CD4-positive, CD25-positive, alpha-beta regulatory T cell (primary cell): ENCODE measurements around the gene OR5C1. TPM values are rescaled to one million over a fixed set of nuclear protein-coding genes. Genes with fewer than 3 reads are reported as not detected.

Source experiments
- polyA plus RNA-seq, 4 donors: library from polyadenylated mRNA; unstranded; fragments of 300-500 nt; fragmentation: Illumina TruSeq; gene quantifications; one replicate each; pipeline ENCODE4 v1.2.3, GENCODE V29; 2021
- total RNA-seq: library from RNA; stranded (reverse); gene quantifications from one replicate; pipeline ENCODE4 v1.2.3, GENCODE V29; 2022

Gene OR5C1
- total and polyA plus RNA-seq, 5 donors from 2014 or later: not detected

Other genes starting within 250 kb of the OR5C1 start
- gene OR1N2, start 235.8 kb upstream of the OR5C1 start, total RNA-seq: 0.81 TPM
- gene OR1N2, start 235.8 kb upstream of the OR5C1 start, polyA plus RNA-seq: not detected
- not detected for gene OR1L8, start 205.5 kb upstream of the OR5C1 start, total RNA-seq
- gene OR1L8, start 205.5 kb upstream of the OR5C1 start, polyA plus RNA-seq: under 1 TPM in 3 of 4 donors, not detected in 1; 0.12 to 0.50 (median 0.20) TPM
- 0.72 TPM for gene OR1Q1, start 174.2 kb upstream of the OR5C1 start, total RNA-seq
- gene OR1Q1, start 174.2 kb upstream of the OR5C1 start, polyA plus RNA-seq: not detected
- not detected for gene OR1B1, start 131.3 kb upstream of the OR5C1 start, total RNA-seq
- not detected for gene OR1B1, start 131.3 kb upstream of the OR5C1 start, polyA plus RNA-seq
- gene OR1L1, start 127.2 kb upstream of the OR5C1 start, total RNA-seq: not detected
- not detected for gene OR1L1, start 127.2 kb upstream of the OR5C1 start, polyA plus RNA-seq
- gene OR1L3, start 113.8 kb upstream of the OR5C1 start, total RNA-seq: not detected
- gene OR1L3, start 113.8 kb upstream of the OR5C1 start, polyA plus RNA-seq: not detected
- gene OR1L4, start 64.9 kb upstream of the OR5C1 start, total RNA-seq: not detected
- gene OR1L4, start 64.9 kb upstream of the OR5C1 start, polyA plus RNA-seq: not detected
- not detected for gene OR1L6, start 46.6 kb upstream of the OR5C1 start, total RNA-seq
- gene OR1L6, start 46.6 kb upstream of the OR5C1 start, polyA plus RNA-seq: under 1 TPM in 1 of 4 donors, not detected in 3; 0.17 TPM
- gene OR1K1, start 11.2 kb downstream of the OR5C1 start, total RNA-seq: not detected
- under 1 TPM in 2 of 4 donors, not detected in 2; 0.34 to 0.41 TPM for gene OR1K1, start 11.2 kb downstream of the OR5C1 start, polyA plus RNA-seq
- gene PDCL, start 39.7 kb downstream of the OR5C1 start, total RNA-seq: 24.5 TPM
- gene PDCL, start 39.7 kb downstream of the OR5C1 start, polyA plus RNA-seq: 10 to 100 TPM; 16.7 to 20.1 (median 18.4) TPM
- gene RC3H2, start 116.4 kb downstream of the OR5C1 start, total RNA-seq: 82.4 TPM
- gene RC3H2, start 116.4 kb downstream of the OR5C1 start, polyA plus RNA-seq: 10 to 100 TPM; 23.2 to 35.7 (median 28.0) TPM
- gene ZBTB6, start 124.4 kb downstream of the OR5C1 start, total RNA-seq: 4.5 TPM
- gene ZBTB6, start 124.4 kb downstream of the OR5C1 start, polyA plus RNA-seq: 1 to 10 TPM in 3 of 4 donors, under 1 TPM in 1; 0.87 to 3.2 (median 1.8) TPM
- gene ZBTB26, start 142.6 kb downstream of the OR5C1 start, total RNA-seq: 5.9 TPM
- gene ZBTB26, start 142.6 kb downstream of the OR5C1 start, polyA plus RNA-seq: 1 to 10 TPM in 2 of 4 donors, under 1 TPM in 2; 0.70 to 1.4 (median 1.1) TPM
- gene RABGAP1, start 152.1 kb downstream of the OR5C1 start, total RNA-seq: 50.7 TPM
- gene RABGAP1, start 152.1 kb downstream of the OR5C1 start, polyA plus RNA-seq: 10 to 100 TPM; 19.2 to 28.8 (median 25.2) TPM
- 3.6 TPM for gene GPR21, start 244.7 kb downstream of the OR5C1 start, total RNA-seq
- gene GPR21, start 244.7 kb downstream of the OR5C1 start, polyA plus RNA-seq: not detected